Fibroblast of lung (primary cell): ENCODE results near the gene MOBP.

Source experiments
- CTCF ChIP-seq, 2 donors: IDR thresholded peaks in 1 of 2; conservative IDR thresholded peaks in 1 of 2; 1 replicate in 1 of 2; 2 replicates in 1 of 2; pipeline ENCODE4 v1.5.1; 2011 to 2012; ENCODE audit warnings: low read length in 2 of 2, control low read depth in 1 of 2, inconsistent platforms in 1 of 2, low read depth in 1 of 2, mild to moderate bottlenecking in 1 of 2
- EZH2 ChIP-seq: IDR thresholded peaks from 2 replicates; pipeline ENCODE4 v1.5.1; 2012; ENCODE audit warnings: low read length, control low read depth, mild to moderate bottlenecking; ENCODE audit errors: missing control alignments

- no peak for TF ChIP-seq CTCF (conservative IDR thresholded peaks at IDR 0.05 in 1 of 2, IDR thresholded peaks at IDR 0.05 in 1 of 2; ENCODE audit: low read depth in 1 of 2, low read length in 2 of 2)
- TF ChIP-seq EZH2, result no peak
Observed at GRCh38 chr3:39473452-39474125, 6.1 kb downstream of the MOBP start.
